Activated T-helper 1 cell treated with anti-CD3 and anti-CD28 coated beads, Interleukin-2, amount 50 U/mL, for 16 hours (primary cell): ENCODE results near the gene SLC13A5.

Source experiments
- DNase-seq, 2 donors: peaks; one replicate each; pipeline ENCODE4 v3.0.0-alpha.2; 2020; ENCODE audit warnings: low read depth in 1 of 2, low spot score in 1 of 2

The SLC13A5 gene

DNA sequence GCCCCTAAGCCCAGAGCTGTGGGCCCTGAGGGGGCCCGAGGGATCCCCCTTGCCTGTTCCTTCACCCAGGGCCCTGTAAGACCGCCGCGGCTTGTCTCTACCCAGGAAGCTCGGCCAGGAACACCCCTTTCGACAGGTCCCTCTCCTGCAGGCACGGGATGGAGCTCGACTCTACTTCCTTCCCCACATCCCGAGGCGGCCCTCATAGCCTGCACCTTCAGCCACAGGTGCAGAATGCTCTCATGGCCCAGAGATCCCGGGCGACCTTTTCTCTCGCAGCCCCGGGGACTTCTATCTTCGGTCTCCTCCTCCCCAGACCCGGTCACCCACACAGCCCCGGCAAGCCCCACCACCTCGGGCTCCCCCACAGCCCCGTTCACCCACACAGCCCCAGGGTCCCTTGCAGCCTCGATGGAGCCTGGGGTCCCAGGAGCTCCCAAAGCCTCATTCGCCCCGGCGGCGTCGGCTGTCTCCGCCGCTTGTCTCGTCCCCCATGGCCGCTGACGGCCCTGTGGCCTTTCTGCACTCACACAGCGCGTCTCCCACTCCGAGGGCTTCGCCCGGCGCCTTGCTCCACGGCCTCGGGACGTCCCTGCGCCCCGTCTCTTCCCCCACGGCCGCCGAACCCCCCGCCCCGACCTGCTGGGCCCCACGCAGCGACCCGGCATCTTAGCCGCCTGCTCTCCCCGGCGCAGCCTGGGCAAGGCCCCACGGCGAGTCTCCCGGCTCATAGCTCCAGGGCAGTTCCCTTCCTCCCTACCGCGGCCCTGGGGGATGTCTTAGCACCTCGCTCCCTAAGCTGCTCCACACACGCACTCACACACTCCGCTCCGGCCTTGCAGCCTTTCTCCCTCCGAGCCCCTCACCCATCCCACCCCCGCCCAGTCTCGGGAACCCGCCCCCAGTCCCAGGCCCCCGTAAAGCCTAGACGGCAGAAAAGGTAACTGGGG lies 73.3 kb downstream of the SLC13A5 start:
- peak in 1 of 2 donors; percentile 17 for DNase-seq

DNA sequence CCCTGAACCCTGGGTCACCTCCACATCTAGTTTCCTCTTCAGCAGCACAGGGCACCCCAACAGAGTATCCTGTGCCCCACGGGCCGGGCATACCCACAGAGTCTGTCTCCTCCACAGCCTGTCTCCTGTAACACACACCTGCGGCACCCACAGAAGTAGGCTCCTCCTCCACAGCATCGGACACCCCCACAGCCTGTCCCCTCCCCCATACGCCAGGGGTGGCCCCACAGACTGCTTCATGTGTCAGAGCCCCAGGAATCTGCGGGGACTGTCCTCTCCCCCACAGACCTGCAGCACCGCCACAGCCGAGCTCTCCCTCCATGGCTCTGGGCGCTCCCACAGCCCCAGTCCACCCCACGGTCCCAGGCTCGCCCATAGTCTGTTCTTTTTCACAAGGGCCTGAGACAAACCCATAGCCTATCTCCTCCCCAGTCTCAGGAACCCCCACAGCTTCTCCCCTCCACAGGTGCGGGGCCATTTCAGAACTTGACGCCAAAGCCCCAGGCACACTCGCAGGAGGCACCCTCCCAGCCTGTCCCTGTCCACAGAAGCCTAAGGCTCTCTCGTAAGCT lies 74.1 kb downstream of the SLC13A5 start:
- DNase-seq = no peak

DNA sequence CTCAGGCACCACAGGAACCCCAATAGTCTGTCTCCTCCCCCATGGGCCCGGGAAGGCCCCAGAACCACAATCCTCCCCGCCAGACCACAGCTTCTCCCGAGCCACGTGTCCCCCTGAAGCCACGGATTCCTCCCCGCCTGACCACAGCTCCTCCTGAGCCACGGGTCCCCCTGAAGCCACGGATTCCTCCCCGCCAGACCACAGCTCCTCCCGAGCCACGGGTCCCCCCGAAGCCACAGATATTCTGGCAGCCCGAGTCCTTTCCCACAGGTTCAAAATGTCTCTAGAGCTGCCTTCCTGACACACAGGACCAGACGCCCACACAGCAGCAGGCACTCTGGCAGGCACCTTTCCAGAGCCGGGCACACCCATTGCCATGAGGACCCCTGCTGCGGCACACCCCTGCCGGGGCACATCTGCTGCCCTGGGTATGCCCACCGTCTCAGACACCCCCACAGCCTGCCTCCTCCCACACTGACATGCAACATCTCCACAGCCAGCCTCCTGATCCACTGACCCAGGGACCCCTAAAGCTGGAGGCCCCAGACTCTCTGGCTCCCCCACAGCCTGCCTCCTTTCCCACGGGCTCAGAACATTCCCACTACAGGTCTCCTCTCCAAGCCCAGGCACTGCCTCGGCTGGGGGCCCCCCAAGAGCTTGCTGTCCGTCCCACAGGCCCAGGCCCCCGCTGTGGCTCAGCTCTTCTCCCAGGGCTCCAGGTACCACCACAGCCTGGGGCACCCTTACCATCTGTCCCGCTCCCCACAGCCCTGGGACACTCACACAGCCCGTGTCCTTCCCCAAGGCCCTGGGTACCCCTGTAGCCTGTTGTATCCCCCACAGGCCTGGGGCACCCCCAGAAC lies 74.9 kb downstream of the SLC13A5 start:
- DNase-seq = no peak

DNA sequence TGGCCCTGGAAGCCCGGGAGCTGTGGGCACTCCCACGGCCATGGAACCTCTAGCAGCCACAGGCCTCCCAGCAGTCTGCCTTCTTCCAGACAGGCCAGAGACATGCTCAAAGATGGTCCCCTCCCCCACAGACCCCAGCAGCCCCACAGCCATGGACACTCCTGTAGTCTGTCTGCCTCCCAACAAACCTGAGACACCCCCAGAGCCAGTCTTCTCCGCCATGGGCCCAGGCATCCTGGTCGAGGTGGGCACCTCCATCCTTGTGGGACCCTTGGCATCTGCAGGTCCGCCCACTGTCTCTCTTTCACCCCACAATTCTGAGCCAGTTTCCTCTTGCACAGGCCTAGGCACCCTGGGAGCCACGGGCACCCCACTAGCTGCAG lies 75.7 kb downstream of the SLC13A5 start:
- DNase-seq = no peak

DNA sequence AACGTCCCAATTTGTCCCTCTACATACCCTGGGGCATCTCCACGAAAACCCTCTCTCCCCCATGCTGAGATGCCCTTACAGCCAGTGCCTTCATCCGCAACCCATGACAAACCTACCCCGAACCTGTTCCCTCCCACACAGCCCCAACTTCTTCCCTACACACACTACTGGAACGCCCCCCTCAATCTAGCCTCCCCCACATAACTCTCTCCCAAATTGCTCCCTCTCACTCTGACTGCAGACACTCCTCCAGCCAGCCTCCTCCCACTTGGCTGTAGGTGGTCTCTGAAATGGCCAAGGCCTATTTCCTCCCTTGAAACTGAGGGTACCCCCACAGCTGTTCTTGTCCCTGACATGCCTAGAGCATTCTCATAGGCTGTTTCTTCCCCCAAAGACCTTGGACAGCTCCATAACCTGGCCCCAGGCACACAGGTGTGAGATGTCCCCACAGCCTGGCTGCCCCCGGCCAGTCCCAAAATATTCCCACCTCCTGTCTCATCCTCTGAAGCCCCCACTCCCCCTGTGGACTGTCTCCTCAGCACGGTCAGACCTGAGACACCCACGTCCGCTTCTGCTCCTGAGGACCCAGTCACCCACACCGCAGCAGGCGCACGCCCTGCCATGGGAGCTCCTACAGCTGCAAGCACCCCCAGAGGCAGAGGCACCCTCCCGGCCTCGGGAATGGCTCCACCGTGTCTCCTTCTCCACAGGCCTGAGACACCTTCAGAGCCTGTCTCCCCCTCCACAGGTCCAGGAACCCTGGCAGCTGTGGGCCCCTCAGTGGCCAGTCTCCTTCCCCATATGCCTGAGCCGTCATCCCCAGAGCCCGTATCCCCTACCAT lies 76.3 kb downstream of the SLC13A5 start:
- no peak for DNase-seq

DNA sequence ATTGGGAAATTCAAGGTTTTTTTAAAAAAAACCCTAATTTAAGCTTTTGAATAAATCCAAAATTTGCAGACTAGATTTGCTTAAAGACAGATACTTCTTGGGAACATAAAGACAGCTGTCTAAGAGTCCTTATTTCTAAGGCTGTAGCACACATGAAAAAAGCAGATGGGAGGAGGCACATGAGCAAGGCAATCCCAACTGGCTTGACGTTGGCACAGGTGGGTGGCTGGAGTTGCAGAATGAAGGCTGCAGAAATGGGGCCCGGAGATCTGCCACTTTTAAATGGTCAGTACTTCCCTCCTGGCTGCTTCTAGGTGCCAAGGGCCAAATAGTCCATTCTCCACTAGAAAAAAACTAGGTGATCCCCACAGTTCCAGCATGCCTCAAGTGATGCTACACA lies 77.1 kb downstream of the SLC13A5 start:
- no peak for DNase-seq
